Sigmoid colon (tissue), 7 donors: Measurements from ENCODE around the gene YBX3. TPM values are rescaled to one million over a fixed set of nuclear protein-coding genes. Genes with fewer than 3 reads are reported as not detected.

ENCODE experiments used
- DNase-seq: peaks from one replicate; pipeline ENCODE4 v3.0.0-alpha.2; 2019
- H3K27ac ChIP-seq, 4 donors: fragments of 200-600 bp; sonication (generic); one replicate each; pipeline ENCODE4 v1.5.1; 2016 to 2019; ENCODE audit warnings: mild to moderate bottlenecking in 1 of 4
- H3K27me3 ChIP-seq, 3 donors: fragments of 200-600 bp; sonication (generic); one replicate each; pipeline ENCODE4 v1.5.1; 2019; ENCODE audit warnings: mild to moderate bottlenecking in 1 of 3
- H3K36me3 ChIP-seq, 4 donors: fragments of 200-600 bp; sonication (generic); one replicate each; pipeline ENCODE4 v1.5.1; 2016 to 2019
- H3K4me1 ChIP-seq, 4 donors: fragments of 200-600 bp; sonication (generic); one replicate each; pipeline ENCODE4 v1.5.1; 2017 to 2019
- H3K4me3 ChIP-seq, 4 donors: fragments of 200-600 bp; sonication (generic); one replicate each; pipeline ENCODE4 v1.5.1; 2017 to 2019; ENCODE audit warnings: mild to moderate bottlenecking in 2 of 4, moderate library complexity in 1 of 4
- H3K9me3 ChIP-seq, 4 donors: fragments of 200-600 bp in 3 of 4; sonication (generic) in 3 of 4; one replicate each; pipeline versions ENCODE4 v1.5.1 to v1.6.1; 2013 to 2019
- CTCF ChIP-seq, 4 experiments: fragments of 450-650 bp in 3 of 4; fragments of 200-600 bp in 1 of 4; IDR thresholded peaks; one replicate each; pipeline ENCODE4 v1.5.1; 2016 to 2019; ENCODE audit warnings: antibody characterized with exemption in 4 of 4, mild to moderate bottlenecking in 3 of 4, moderate library complexity in 2 of 4
- EP300 ChIP-seq, 4 donors: sonication (generic); formaldehyde crosslinking; IDR thresholded peaks; one replicate each; pipeline ENCODE4 v1.6.1; 2017; ENCODE audit warnings: antibody characterized with exemption in 4 of 4
- POLR2A ChIP-seq, 2 donors: fragments of 450-650 bp; IDR thresholded peaks; one replicate each; pipeline ENCODE4 v1.6.1; 2016; ENCODE audit warnings: antibody characterized with exemption in 2 of 2, mild to moderate bottlenecking in 2 of 2, moderate library complexity in 2 of 2
- POLR2AphosphoS5 ChIP-seq, 4 donors: sonication (generic); formaldehyde crosslinking; IDR thresholded peaks; one replicate each; pipeline ENCODE4 v1.6.1; 2017; ENCODE audit warnings: antibody characterized with exemption in 4 of 4
- WGBS, 2 donors: extraction: QIAGEN DNeasy Blood & Tissue Kit; methylation state at CpG; one replicate each; pipeline ENCODE4 v1.1.7; 2013; 5-methylcytosine and 5-hydroxymethylcytosine counted together
- intact Hi-C: fragments of 100-400 bp; cut with DNase I; formaldehyde crosslinking; loops from one replicate; pipeline ENCODE4 v1.15.1; 2023
- polyA plus RNA-seq, 3 donors: library from polyadenylated mRNA; stranded (reverse); fragments of 200-250 nt; gene quantifications; one replicate each; pipeline ENCODE4 v1.2.3, GENCODE V29; 2013
- total RNA-seq, 4 donors: library from RNA; depleted of rRNA; stranded (reverse); fragments of >200 nt; gene quantifications; one replicate each; pipeline ENCODE4 v1.1.0, GENCODE V29; 2016
- donor health status: healthy with polysubstance abuse.
- donor health status: Bipolar disorder and iron deficiency.
- donor health status: healthy.

YBX3 gene
- total and polyA plus RNA-seq, 7 donors, result 81.8 to 596 (median 281) TPM

- Histone ChIP-seq H3K4me1 (peaks cover 0 to 46% (median 45%) of the 10 kb centered on the region in 4 donors), H3K27me3 (no peaks in the 10 kb centered on the region), H3K36me3 (peaks cover 11 to 60% (median 31%) of the 10 kb centered on the region in 4 donors), H3K4me3 (no peak overlapping the region), H3K9me3 (no peaks in the 10 kb centered on the region), H3K27ac (peak overlapping the region in 2 of 4 donors; percentile 96 to 99)
- 76 to 94% methylated on average over 6 of the region's 6 CpGs for WGBS, 2 donors
- intact Hi-C loops, result no loop called here
- DNase-seq, result no peak
- TF ChIP-seq POLR2AphosphoS5 (IDR thresholded peaks at IDR 0.05) (no peak), CTCF (IDR thresholded peaks at IDR 0.05) (no peak), EP300 (IDR thresholded peaks at IDR 0.05) (no peak), POLR2A (IDR thresholded peaks at IDR 0.05) (no peak)
Measured at GRCh38 chr12:10715491-10715890, 7.6 kb downstream of the YBX3 start.

DNA sequence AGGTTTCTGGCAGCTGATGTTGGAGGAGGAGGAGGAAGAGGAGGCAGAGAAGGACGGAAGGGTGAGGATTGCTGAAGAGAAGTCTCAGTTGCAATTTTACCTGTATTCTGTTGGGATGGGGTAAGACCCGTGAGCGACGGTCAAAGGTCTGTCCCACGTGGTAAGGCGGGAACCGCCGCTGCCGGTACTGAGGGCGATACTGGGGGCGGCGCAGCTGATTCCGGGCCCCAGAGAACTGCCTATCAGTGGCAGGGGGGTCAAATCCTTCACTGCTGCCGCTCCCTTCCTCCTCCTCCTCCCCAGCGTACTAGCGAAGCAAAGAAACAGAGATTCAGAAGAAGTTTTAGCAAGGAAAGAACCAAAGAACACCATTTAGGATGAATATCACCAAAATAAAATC is 13.3 kb downstream of the YBX3 start:
- no peak for TF ChIP-seq CTCF (IDR thresholded peaks at IDR 0.05)
- TF ChIP-seq EP300 (IDR thresholded peaks at IDR 0.05), result no peak
- TF ChIP-seq POLR2A (IDR thresholded peaks at IDR 0.05), result no peak
- TF ChIP-seq POLR2AphosphoS5 (IDR thresholded peaks at IDR 0.05), result no peak
- H3K27ac ChIP-seq, result no peak overlapping the region
- H3K4me1 ChIP-seq, result peaks cover 0 to 23% (median 16%) of the 10 kb centered on the region in 4 donors
- no peaks in the 10 kb centered on the region for H3K9me3 ChIP-seq
- no peak overlapping the region for H3K4me3 ChIP-seq
- intact Hi-C loops, result no loop called here
- H3K36me3 ChIP-seq, result peaks cover 18 to 99% (median 41%) of the 10 kb centered on the region in 4 donors
- WGBS, 2 donors, result 94 to 98% methylated on average over 16 of the region's 16 CpGs
- DNase-seq, result no peak
- no peaks in the 10 kb centered on the region for H3K27me3 ChIP-seq

- Histone ChIP-seq H3K4me3 (no peak overlapping the region), H3K4me1 (peaks cover 0 to 23% (median 16%) of the 10 kb centered on the region in 4 donors), H3K27me3 (no peaks in the 10 kb centered on the region), H3K36me3 (peaks cover 22 to 98% (median 37%) of the 10 kb centered on the region in 4 donors), H3K9me3 (no peaks in the 10 kb centered on the region), H3K27ac (no peak overlapping the region)
- no peak for DNase-seq
- intact Hi-C loops, result no loop called here
- TF ChIP-seq POLR2AphosphoS5 (IDR thresholded peaks at IDR 0.05), result peak in 1 of 4 donors; percentile 29
- no peak for TF ChIP-seq EP300 (IDR thresholded peaks at IDR 0.05)
- WGBS, 2 donors, result 79 to 93% methylated on average over 4 of the region's 4 CpGs
Measured at GRCh38 chr12:10708862-10709261, 14.3 kb downstream of the YBX3 start.

GRCh38 chr12:10705655-10706054 is 17.5 kb downstream of the YBX3 start:
- Histone ChIP-seq H3K9me3 (no peaks in the 10 kb centered on the region), H3K4me1 (peaks cover 0 to 23% (median 16%) of the 10 kb centered on the region in 4 donors), H3K27ac (peak overlapping the region in 3 of 4 donors; percentile 52 to 59 (median 55)), H3K4me3 (no peak overlapping the region), H3K27me3 (no peaks in the 10 kb centered on the region), H3K36me3 (peaks cover 35 to 98% (median 40%) of the 10 kb centered on the region in 4 donors)
- intact Hi-C loops, result no loop called here
- no peak for DNase-seq
- TF ChIP-seq POLR2A (IDR thresholded peaks at IDR 0.05), result no peak
- TF ChIP-seq POLR2AphosphoS5 (IDR thresholded peaks at IDR 0.05), result no peak
- TF ChIP-seq EP300 (IDR thresholded peaks at IDR 0.05), result no peak
- TF ChIP-seq CTCF (IDR thresholded peaks at IDR 0.05), result no peak
- 47 to 87% methylated on average over 2 of the region's 2 CpGs for WGBS, 2 donors

GRCh38 chr12:10701843-10702242 is 21.3 kb downstream of the YBX3 start:
- H3K4me3 ChIP-seq, result no peak overlapping the region
- no peaks in the 10 kb centered on the region for H3K27me3 ChIP-seq
- intact Hi-C loops, result no loop called here
- no peaks in the 10 kb centered on the region for H3K9me3 ChIP-seq
- peaks cover 0 to 18% (median 14%) of the 10 kb centered on the region in 4 donors for H3K4me1 ChIP-seq
- 97% methylated on average over 14 of the region's 14 CpGs for WGBS, 2 donors
- no peak overlapping the region for H3K27ac ChIP-seq
- TF ChIP-seq EP300 (IDR thresholded peaks at IDR 0.05) (no peak), POLR2AphosphoS5 (IDR thresholded peaks at IDR 0.05) (no peak), POLR2A (IDR thresholded peaks at IDR 0.05) (no peak), CTCF (IDR thresholded peaks at IDR 0.05) (no peak)
- H3K36me3 ChIP-seq, result peaks cover 40 to 99% (median 45%) of the 10 kb centered on the region in 4 donors
- DNase-seq, result no peak
